ENCODE results near the gene CHST3. TPM values are rescaled to one million over a fixed set of nuclear protein-coding genes. Genes with fewer than 3 reads are reported as not detected.

The CHST3 gene
- polyA plus RNA-seq, 1 donor = 12.4 TPM

GRCh38 chr10:72056113-72056512, 91.9 kb downstream of the CHST3 start:
- no peak for DNase-seq (ENCODE audit: low read depth)

- no peak for DNase-seq (ENCODE audit: low read depth)
These were observed 92.9 kb downstream of the CHST3 start for GRCh38 chr10:72056932-72057751.

GRCh38 chr10:72058347-72058898, 94.2 kb downstream of the CHST3 start:
- DNase-seq (ENCODE audit: low read depth) = no peak

- no peak for DNase-seq (ENCODE audit: low read depth)
These were observed 95.0 kb downstream of the CHST3 start for GRCh38 chr10:72058989-72059842.

GRCh38 chr10:72059843-72060822, 95.9 kb downstream of the CHST3 start:
- DNase-seq (ENCODE audit: low read depth) = no peak

GRCh38 chr10:72061491-72061890, 97.3 kb downstream of the CHST3 start:
- DNase-seq (ENCODE audit: low read depth) = no peak

GRCh38 chr10:72061930-72062329, 97.7 kb downstream of the CHST3 start:
- no peak for DNase-seq (ENCODE audit: low read depth)

GRCh38 chr10:72062382-72062781, 98.2 kb downstream of the CHST3 start:
- no peak for DNase-seq (ENCODE audit: low read depth)

Other genes starting within 250 kb of the CHST3 start
- 0.06 TPM for gene C10orf105, start 244.6 kb upstream of the CHST3 start, polyA plus RNA-seq (ENCODE audit: insufficient read length)
- gene VSIR, start 190.9 kb upstream of the CHST3 start, polyA plus RNA-seq (ENCODE audit: insufficient read length) = 28.5 TPM
- 450 TPM for gene PSAP, start 113.1 kb upstream of the CHST3 start, polyA plus RNA-seq (ENCODE audit: insufficient read length)
- gene SPOCK2, start 124.2 kb downstream of the CHST3 start, polyA plus RNA-seq (ENCODE audit: insufficient read length) = 3.4 TPM

Measured in forelimb muscle (tissue), 1 donor.